OCI-LY3 (cell line): ENCODE data around the gene USP46.

ENCODE experiments used
- EZH2phosphoT487 ChIP-seq: fragments of 200-600 bp; shearing (Covaris generic); IDR thresholded peaks from 2 replicates; pipeline ENCODE4 v1.6.1; 2018; ENCODE audit warnings: antibody characterized with exemption, mixed run types, low read depth
- TF ChIP-seq, protein P1 (sequence below): fragments of 200-600, 300-600 bp; sonication (generic); IDR thresholded peaks from 2 replicates; pipeline ENCODE4 v1.5.1; 2014; ENCODE audit warnings: antibody characterized with exemption, low read length, low read depth

DNA sequence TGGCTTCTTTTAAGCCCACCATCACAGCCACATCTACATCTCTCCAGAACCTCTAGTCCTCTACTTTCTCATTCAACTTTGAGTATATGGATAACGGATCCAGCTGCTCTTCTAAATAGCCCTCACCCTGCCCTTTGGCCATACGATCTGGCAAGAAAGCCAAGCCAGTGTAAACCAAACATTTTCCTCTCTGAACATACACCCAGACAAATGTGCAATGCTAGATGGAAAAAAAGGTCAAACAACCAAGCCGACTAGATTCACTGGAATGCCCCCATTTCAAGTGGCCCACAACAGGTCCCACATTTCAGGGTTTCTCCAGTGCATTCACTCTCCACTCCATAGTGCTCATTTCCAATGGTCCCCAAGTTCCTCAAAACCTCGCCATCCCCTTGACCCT, 24.0 kb downstream of the USP46 start:
- TF ChIP-seq, protein P1, sequence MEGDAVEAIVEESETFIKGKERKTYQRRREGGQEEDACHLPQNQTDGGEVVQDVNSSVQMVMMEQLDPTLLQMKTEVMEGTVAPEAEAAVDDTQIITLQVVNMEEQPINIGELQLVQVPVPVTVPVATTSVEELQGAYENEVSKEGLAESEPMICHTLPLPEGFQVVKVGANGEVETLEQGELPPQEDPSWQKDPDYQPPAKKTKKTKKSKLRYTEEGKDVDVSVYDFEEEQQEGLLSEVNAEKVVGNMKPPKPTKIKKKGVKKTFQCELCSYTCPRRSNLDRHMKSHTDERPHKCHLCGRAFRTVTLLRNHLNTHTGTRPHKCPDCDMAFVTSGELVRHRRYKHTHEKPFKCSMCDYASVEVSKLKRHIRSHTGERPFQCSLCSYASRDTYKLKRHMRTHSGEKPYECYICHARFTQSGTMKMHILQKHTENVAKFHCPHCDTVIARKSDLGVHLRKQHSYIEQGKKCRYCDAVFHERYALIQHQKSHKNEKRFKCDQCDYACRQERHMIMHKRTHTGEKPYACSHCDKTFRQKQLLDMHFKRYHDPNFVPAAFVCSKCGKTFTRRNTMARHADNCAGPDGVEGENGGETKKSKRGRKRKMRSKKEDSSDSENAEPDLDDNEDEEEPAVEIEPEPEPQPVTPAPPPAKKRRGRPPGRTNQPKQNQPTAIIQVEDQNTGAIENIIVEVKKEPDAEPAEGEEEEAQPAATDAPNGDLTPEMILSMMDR = no peak
- TF ChIP-seq EZH2phosphoT487 = no peak
